PC-9 (cell line): Measurements from ENCODE around the gene EMP1. TPM values are rescaled to one million over a fixed set of nuclear protein-coding genes. Genes with fewer than 3 reads are reported as not detected.
A peak's percentile ranks its signal among the peaks of the same experiment; 100 is the strongest.

Experiments used
- BruUV-seq: library from RNA; stranded (reverse); fragments of 400-500 nt; replicated peaks from 2 replicates; lab custom pipeline; 2021; lab: Mats Ljungman, UMichigan
- CTCF ChIA-PET: fragments of 300-600 bp; sonication (Branson Sonifier 250); formaldehyde crosslinking; loops from one replicate; lab custom pipeline; 2022; ENCODE audit warnings: antibody characterized with exemption; lab: Charles Lee
- POLR2A ChIA-PET: fragments of 300-600 bp; sonication (Branson Sonifier 250); formaldehyde crosslinking; loops from one replicate; lab custom pipeline; 2022; ENCODE audit warnings: antibody characterized with exemption; ENCODE audit not compliant: unreplicated experiment; lab: Charles Lee
- DNase-seq, 2 experiments: peaks; one replicate each; pipeline versions ENCODE4 v3.0.0 to v3.0.0-alpha.2; 2015 to 2022; ENCODE audit warnings: mixed read lengths in 1 of 2
- H2AFZ ChIP-seq: fragments of 200-600 bp; sonication (generic); 2 replicates; pipeline ENCODE4 v1.8.1; 2017; ENCODE audit warnings: antibody characterized with exemption
- H3F3A ChIP-seq: fragments of 200-600 bp; sonication (generic); 2 replicates; pipeline ENCODE4 v1.8.1; 2017; ENCODE audit warnings: antibody characterized with exemption, mild to moderate bottlenecking, low read depth; ENCODE audit not compliant: insufficient read depth
- H3K27ac ChIP-seq: fragments of 200-600 bp; sonication (generic); 2 replicates; pipeline ENCODE4 v1.6.1; 2016; ENCODE audit warnings: mixed run types
- H3K27me3 ChIP-seq: fragments of 200-600 bp; sonication (generic); 2 replicates; pipeline ENCODE4 v1.6.1; 2016; ENCODE audit warnings: low read depth, mixed run types; ENCODE audit not compliant: insufficient read depth
- H3K36me3 ChIP-seq: fragments of 200-600 bp; sonication (generic); 2 replicates; pipeline ENCODE4 v1.6.1; 2016; ENCODE audit warnings: low read depth, mixed run types
- H3K4me1 ChIP-seq: fragments of 200-600 bp; sonication (generic); replicated peaks from 2 replicates; pipeline ENCODE4 v1.6.1; 2016; ENCODE audit warnings: mixed run types; ENCODE audit not compliant: insufficient read depth
- H3K4me2 ChIP-seq: fragments of 200-600 bp; sonication (generic); 2 replicates; pipeline ENCODE4 v1.6.1; 2017; ENCODE audit warnings: mixed run types
- H3K4me3 ChIP-seq: fragments of 200-600 bp; sonication (generic); 2 replicates; pipeline ENCODE4 v1.6.1; 2016; ENCODE audit warnings: mixed run types
- H3K79me2 ChIP-seq: fragments of 200-600 bp; sonication (generic); 2 replicates; pipeline ENCODE4 v1.6.1; 2017; ENCODE audit warnings: low read depth, mixed run types
- H3K9me2 ChIP-seq: fragments of 200-600 bp; sonication (generic); 2 replicates; pipeline ENCODE4 v1.8.1; 2017; ENCODE audit warnings: mild to moderate bottlenecking; ENCODE audit not compliant: insufficient read depth
- H3K9me3 ChIP-seq: fragments of 200-600 bp; sonication (generic); 2 replicates; pipeline ENCODE4 v1.8.1; 2016; ENCODE audit warnings: low read depth; ENCODE audit not compliant: insufficient read depth
- H4K20me1 ChIP-seq: fragments of 200-600 bp; sonication (generic); 2 replicates; pipeline ENCODE4 v1.8.1; 2017; ENCODE audit not compliant: insufficient read depth
- CTCF ChIP-seq: fragments of 200-600 bp; sonication (generic); conservative IDR thresholded peaks from 2 replicates; pipeline ENCODE4 v1.6.1; 2017; ENCODE audit warnings: mixed run types, antibody characterized with exemption, mild to moderate bottlenecking, moderate library complexity
- EZH2 ChIP-seq: fragments of 200-600 bp; sonication (generic); IDR thresholded peaks from 2 replicates; pipeline ENCODE4 v1.8.0; 2017; ENCODE audit warnings: antibody characterized with exemption, low read depth
- intact Hi-C: fragments of 100-400 bp; cut with micrococcal nuclease; formaldehyde crosslinking; loops from one replicate; pipeline ENCODE4 v1.10.0; 2022; ENCODE audit not compliant: unreplicated experiment
- total RNA-seq: library from RNA; stranded (reverse); gene quantifications from 2 replicates; pipeline ENCODE4 v1.2.3, GENCODE V29; 2021

The EMP1 gene
- total RNA-seq, 1 experiment from 2014 or later = 909 TPM

GRCh38 chr12:13154831-13155230 is 41.7 kb upstream of the EMP1 start:
- no peak overlapping the region for H3K4me3 ChIP-seq
- H3K27ac ChIP-seq = peak overlapping the region; percentile 80
- no peaks in the 10 kb centered on the region for H3K9me2 ChIP-seq
- H3K4me2 ChIP-seq = peak overlapping the region; percentile 53
- H3K36me3 ChIP-seq = no peaks in the 10 kb centered on the region
- H3F3A ChIP-seq = peaks cover 16% of the 10 kb centered on the region; the same call in 1 of the 2 replicates
- H2AFZ ChIP-seq = peak overlapping the region; percentile 28; the same call in 1 of the 2 replicates
- H3K27me3 ChIP-seq = no peaks in the 10 kb centered on the region
- TF ChIP-seq EZH2 (no peak), CTCF (no peak)
- H3K4me1 ChIP-seq = peaks cover 22% of the 10 kb centered on the region
- no peaks in the 10 kb centered on the region for H3K79me2 ChIP-seq
- ChIA-PET CTCF (interaction anchor here (1.4 kb wide), 1 partner anchor 131 kb away, joined by 3 read pairs; no protein-coding TSS in a partner anchor), POLR2A (interaction anchor here (0.6 kb wide), 2 partner anchors 9 to 41 kb away, joined by 3 to 4 read pairs; no protein-coding TSS in a partner anchor)
- BruUV-seq = no TSS peak
- no peak for DNase-seq
- no peaks in the 10 kb centered on the region for H4K20me1 ChIP-seq
- intact Hi-C loops = no loop called here
- H3K9me3 ChIP-seq = no peaks in the 10 kb centered on the region

GRCh38 chr12:13156277-13156676 is 40.2 kb upstream of the EMP1 start:
- ChIA-PET CTCF (no interaction called here), POLR2A (interaction anchor here (0.6 kb wide), 1 partner anchor 31 kb away, joined by 5 read pairs; no protein-coding TSS in a partner anchor)
- Histone ChIP-seq H3K9me3 (no peaks in the 10 kb centered on the region), H3K4me2 (no peak overlapping the region), H2AFZ (no peak overlapping the region), H3K36me3 (no peaks in the 10 kb centered on the region), H3K9me2 (no peaks in the 10 kb centered on the region), H3F3A (peaks cover 16% of the 10 kb centered on the region; the same call in 1 of the 2 replicates), H3K27me3 (no peaks in the 10 kb centered on the region), H3K4me3 (no peak overlapping the region), H3K4me1 (peaks cover 22% of the 10 kb centered on the region), H3K27ac (no peak overlapping the region), H4K20me1 (no peaks in the 10 kb centered on the region), H3K79me2 (no peaks in the 10 kb centered on the region)
- BruUV-seq = no TSS peak
- no peak for TF ChIP-seq EZH2
- no peak for TF ChIP-seq CTCF
- no peak for DNase-seq
- intact Hi-C loops = no loop called here

- CTCF ChIA-PET = no interaction called here
- H3K4me2 ChIP-seq = no peak overlapping the region
Measured at GRCh38 chr12:13161172-13161571, 35.4 kb upstream of the EMP1 start.

More at GRCh38 chr12:13161172-13161571, 35.4 kb upstream of the EMP1 start:
- TF ChIP-seq EZH2 = no peak
- TF ChIP-seq CTCF = peak; percentile 67
- peaks cover 29% of the 10 kb centered on the region for H3K4me1 ChIP-seq
- no peak overlapping the region for H3K4me3 ChIP-seq
- POLR2A ChIA-PET = no interaction called here
- H4K20me1 ChIP-seq = no peaks in the 10 kb centered on the region
- no peak overlapping the region for H3K27ac ChIP-seq
- no peaks in the 10 kb centered on the region for H3K79me2 ChIP-seq
- H3K36me3 ChIP-seq = no peaks in the 10 kb centered on the region
- no peaks in the 10 kb centered on the region for H3K9me3 ChIP-seq
- H3K27me3 ChIP-seq = no peaks in the 10 kb centered on the region
- BruUV-seq = no TSS peak
- peaks cover 20% of the 10 kb centered on the region for H3F3A ChIP-seq
- intact Hi-C loops = no loop called here
- no peak for DNase-seq
- no peak overlapping the region for H2AFZ ChIP-seq
- H3K9me2 ChIP-seq = no peaks in the 10 kb centered on the region
